IMR-90 (cell line): ENCODE results near the gene MUC6. TPM values are rescaled to one million over a fixed set of nuclear protein-coding genes. Genes with fewer than 3 reads are reported as not detected.

Source experiments
- ATAC-seq: fragments of 200-7000 bp; cut with Tn5 transposase; 2 replicates; pipeline ENCODE4 v1.9.1; 2020; ENCODE audit warnings: low read depth, mild to moderate bottlenecking, moderate library complexity
- BruUV-seq: library from RNA; stranded (reverse); fragments of 400-500 nt; replicated peaks from 2 replicates; lab custom pipeline; 2021; lab: Mats Ljungman, UMichigan
- CTCF ChIA-PET: fragments of 300-600 bp; formaldehyde crosslinking; extraction: SDS; loops from one replicate; lab custom pipeline; 2021; ENCODE audit warnings: antibody characterized with exemption; lab: Yijun Ruan, JAX
- POLR2A ChIA-PET: fragments of 300-600 bp; sonication (Branson Sonifier 250); formaldehyde crosslinking; loops from one replicate; lab custom pipeline; 2022; ENCODE audit warnings: antibody characterized with exemption; ENCODE audit not compliant: unreplicated experiment; lab: Charles Lee
- DNase-seq: peaks from one replicate; pipeline ENCODE4 v3.0.0; 2013
- H2AFZ ChIP-seq: replicated peaks from 2 replicates; pipeline ENCODE3; 2013; ENCODE audit warnings: low read length, mild to moderate bottlenecking; ENCODE audit not compliant: poor library complexity
- H2AK5ac ChIP-seq: 2 replicates; pipeline ENCODE4 v1.6.1; 2013; ENCODE audit warnings: low read depth, low read length, inconsistent platforms
- H2AK9ac ChIP-seq: replicated peaks from 2 replicates; pipeline ENCODE3; 2013; ENCODE audit warnings: mild to moderate bottlenecking, low read depth, low read length, moderate library complexity; ENCODE audit not compliant: poor library complexity
- H2BK120ac ChIP-seq: 2 replicates; pipeline ENCODE4 v1.6.1; 2013; ENCODE audit warnings: low read depth, low read length, inconsistent platforms
- H2BK15ac ChIP-seq: 3 replicates; pipeline ENCODE4 v1.6.1; 2013; ENCODE audit warnings: low read depth, low read length, inconsistent platforms
- H2BK20ac ChIP-seq: 2 replicates; pipeline ENCODE4 v1.6.1; 2013; ENCODE audit warnings: low read depth, mild to moderate bottlenecking, inconsistent platforms, low read length, moderate library complexity
- H2BK5ac ChIP-seq: 2 replicates; pipeline ENCODE4 v1.6.1; 2013; ENCODE audit warnings: mild to moderate bottlenecking, low read depth, low read length, inconsistent platforms; ENCODE audit not compliant: poor library complexity, severe bottlenecking
- H3K14ac ChIP-seq: replicated peaks from 2 replicates; pipeline ENCODE4 v1.6.1; 2013; ENCODE audit warnings: low read depth, low read length, inconsistent platforms
- H3K18ac ChIP-seq: 2 replicates; pipeline ENCODE4 v1.6.1; 2013; ENCODE audit warnings: low read depth, low read length, control low read depth
- H3K23ac ChIP-seq: 2 replicates; pipeline ENCODE4 v1.6.1; 2013; ENCODE audit warnings: low read depth, low read length, inconsistent platforms
- H3K27ac ChIP-seq: 2 replicates; pipeline ENCODE4 v1.5.1; 2013; ENCODE audit warnings: mild to moderate bottlenecking, control low read depth, low read length; ENCODE audit not compliant: insufficient read depth
- H3K27me3 ChIP-seq: 2 replicates; pipeline ENCODE4 v1.6.1; 2013; ENCODE audit warnings: low read length; ENCODE audit not compliant: control insufficient read depth, insufficient read depth
- H3K36me3 ChIP-seq: 2 replicates; pipeline ENCODE4 v1.6.1; 2013; ENCODE audit warnings: low read length, mixed read lengths; ENCODE audit not compliant: control insufficient read depth, insufficient read depth
- H3K4ac ChIP-seq: 2 replicates; pipeline ENCODE4 v1.6.1; 2013; ENCODE audit warnings: low read depth, low read length, inconsistent platforms
- H3K4me1 ChIP-seq: 2 replicates; pipeline ENCODE4 v1.6.1; 2013; ENCODE audit warnings: low read length, mixed read lengths; ENCODE audit not compliant: control insufficient read depth, insufficient read depth
- H3K4me2 ChIP-seq: 2 replicates; pipeline ENCODE4 v1.6.1; 2013; ENCODE audit warnings: low read depth, mild to moderate bottlenecking, control low read depth, low read length, moderate library complexity
- H3K4me3 ChIP-seq: 2 replicates; pipeline ENCODE4 v1.5.1; 2013; ENCODE audit warnings: low read depth, mild to moderate bottlenecking, control low read depth, low read length, moderate library complexity; ENCODE audit not compliant: insufficient read depth
- H3K56ac ChIP-seq: 2 replicates; pipeline ENCODE4 v1.6.1; 2013; ENCODE audit warnings: low read length, inconsistent platforms; ENCODE audit not compliant: insufficient read depth; ENCODE audit errors: extremely low read depth
- H3K79me1 ChIP-seq, 2 experiments: 2 replicates each; pipeline ENCODE4 v1.6.1; 2013; ENCODE audit warnings: low read length in 2 of 2, inconsistent platforms in 1 of 2, low read depth in 1 of 2
- H3K9ac ChIP-seq: 2 replicates; pipeline ENCODE4 v1.6.1; 2013; ENCODE audit warnings: low read depth, low read length, control low read depth
- H3K9me1 ChIP-seq: 2 replicates; pipeline ENCODE4 v1.6.1; 2013; ENCODE audit warnings: low read length, inconsistent platforms; ENCODE audit not compliant: insufficient read depth
- H3K9me3 ChIP-seq: 2 replicates; pipeline ENCODE4 v1.6.1; 2013; ENCODE audit warnings: low read length; ENCODE audit not compliant: control insufficient read depth, insufficient read depth
- H4K20me1 ChIP-seq: 2 replicates; pipeline ENCODE4 v1.6.1; 2013; ENCODE audit warnings: low read length, inconsistent platforms; ENCODE audit not compliant: insufficient read depth
- H4K5ac ChIP-seq: 2 replicates; pipeline ENCODE4 v1.6.1; 2013; ENCODE audit warnings: mild to moderate bottlenecking, low read depth, low read length, control low read depth
- H4K8ac ChIP-seq, 2 experiments: 2 replicates each; pipeline ENCODE4 v1.6.1; 2013; ENCODE audit warnings: low read depth in 2 of 2, low read length in 2 of 2, control low read depth in 1 of 2, inconsistent platforms in 1 of 2
- H4K91ac ChIP-seq: 2 replicates; pipeline ENCODE4 v1.6.1; 2013; ENCODE audit warnings: low read depth, low read length, inconsistent platforms; ENCODE audit not compliant: insufficient read depth
- BHLHE40 ChIP-seq: fragments of 150-350 bp; IDR thresholded peaks from 2 replicates; pipeline ENCODE4 v1.6.1; 2016; ENCODE audit warnings: mild to moderate bottlenecking, low read depth, low read length
- SMC3 ChIP-seq: fragments of 150-350 bp; IDR thresholded peaks from 2 replicates; pipeline ENCODE4 v1.6.1; 2016; ENCODE audit warnings: low read depth, mild to moderate bottlenecking, antibody characterized with exemption, low read length, moderate library complexity
- WGBS, 2 experiments: methylation state at CpG; one replicate each; pipeline versions ENCODE4 v1.1.5 to v1.1.7; 2013; ENCODE audit warnings: missing lambda C conversion rate in 2 of 2; ENCODE audit not compliant: insufficient read length in 1 of 2; ENCODE audit errors: extremely low coverage in 2 of 2; 5-methylcytosine and 5-hydroxymethylcytosine counted together
- dilution Hi-C: fragments of 300-500 bp; cut with HindIII; formaldehyde crosslinking; loops from one replicate; pipeline ENCODE4 v1.14.3; 2018; ENCODE audit warnings: low sequenced_read_pairs; ENCODE audit not compliant: unreplicated experiment
- in situ Hi-C: fragments of 300-500 bp; cut with MboI; formaldehyde crosslinking; loops from 3 replicates; pipeline ENCODE4 v1.14.3; 2019; ENCODE audit warnings: low sequenced_read_pairs, inconsistent platforms, mixed read lengths
- intact Hi-C: fragments of 100-400 bp; cut with micrococcal nuclease; formaldehyde crosslinking; loops from 2 replicates; pipeline ENCODE4 v1.10.0; 2022
- polyA plus RNA-seq, 3 experiments: library from polyadenylated mRNA; depleted of rRNA; stranded (reverse); fragments of >200 nt; gene quantifications; 2 replicates each; pipeline ENCODE4 v1.2.3, GENCODE V29; 2012; ENCODE audit warnings: low replicate concordance in 1 of 3
- total RNA-seq: library from RNA; depleted of rRNA; stranded (reverse); fragments of >200 nt; gene quantifications from 2 replicates; pipeline ENCODE4 v1.2.3, GENCODE V29; 2012

Gene MUC6
- total and polyA plus RNA-seq, 2 of the 4 experiments (the other 2 are of a cell fraction) = not detected

- TF ChIP-seq SMC3 (no peak), BHLHE40 (no peak)
- no peak overlapping the region for H3K9ac ChIP-seq
- peaks cover 12% of the 10 kb centered on the region for H3K4me1 ChIP-seq
- CTCF ChIA-PET = no interaction called here
- peaks cover 5% of the 10 kb centered on the region for H3K9me3 ChIP-seq
- no peaks in the 10 kb centered on the region; the same call in 1 of the 2 replicates for H3K27me3 ChIP-seq
- no peak overlapping the region for H3K4ac ChIP-seq
- H2AK9ac ChIP-seq = no peak overlapping the region
- H2BK120ac ChIP-seq = no peak overlapping the region
- no peaks in the 10 kb centered on the region for H3K79me1 ChIP-seq
- POLR2A ChIA-PET = no interaction called here
- H4K5ac ChIP-seq = no peak overlapping the region
- dilution Hi-C loops (no loop called here), in situ Hi-C loops (no loop called here), intact Hi-C loops (loop anchor here (10.0 kb wide), 1 partner anchor 215 kb away; the partner anchor contains the start of genes POLR2L and TSPAN4)
- no peak overlapping the region for H3K14ac ChIP-seq
- no peak overlapping the region for H3K4me3 ChIP-seq
- no peak overlapping the region for H4K91ac ChIP-seq
- H3K36me3 ChIP-seq = no peaks in the 10 kb centered on the region
- BruUV-seq = no TSS peak
- no peak overlapping the region for H3K27ac ChIP-seq
- no peaks in the 10 kb centered on the region for H3K9me1 ChIP-seq
- no peak overlapping the region for H4K8ac ChIP-seq
- H2AFZ ChIP-seq = no peak overlapping the region
- no peak overlapping the region for H2BK15ac ChIP-seq
- H3K18ac ChIP-seq = no peak overlapping the region
- H3K23ac ChIP-seq = no peak overlapping the region
- no peak overlapping the region for H2AK5ac ChIP-seq
- DNase-seq = no peak
- no peak overlapping the region for H3K4me2 ChIP-seq
- ATAC-seq = no peak
- 60% methylated on average over 4 of the region's 15 CpGs; no CpG with 5 or more reads in 1 of the 2 experiments for WGBS, 2 experiments
- no peak overlapping the region for H2BK20ac ChIP-seq
- no peaks in the 10 kb centered on the region for H4K20me1 ChIP-seq
- no peak overlapping the region for H3K56ac ChIP-seq
- H2BK5ac ChIP-seq = no peak overlapping the region
Measured at GRCh38 chr11:1059759-1060158, 23.2 kb upstream of the MUC6 start.
